ENCODE measurements around the gene CLIC3.

CLIC3 gene

GRCh38 chr9:136958473-136958872, 37.9 kb downstream of the CLIC3 start:
- Histone ChIP-seq H3K27me3 (ENCODE audit: control insufficient read depth, insufficient read depth, low read length) (no peaks in the 10 kb centered on the region), H3K4me1 (ENCODE audit: control insufficient read depth, insufficient read depth, low read length) (no peaks in the 10 kb centered on the region), H3K27ac (ENCODE audit: low read length) (no peak overlapping the region), H3K4me3 (ENCODE audit: low read length) (no peak overlapping the region), H3K9me3 (ENCODE audit: control insufficient read depth, insufficient read depth, low read length) (no peaks in the 10 kb centered on the region), H3K36me3 (ENCODE audit: control insufficient read depth, insufficient read depth, low read length) (no peaks in the 10 kb centered on the region; the same call in 1 of the 2 replicates)
- no peak for DNase-seq (ENCODE audit: low read depth, low spot score)
- no CpG with 5 or more reads among the region's 7 CpGs for WGBS (ENCODE audit: insufficient coverage, insufficient read length)

DNA sequence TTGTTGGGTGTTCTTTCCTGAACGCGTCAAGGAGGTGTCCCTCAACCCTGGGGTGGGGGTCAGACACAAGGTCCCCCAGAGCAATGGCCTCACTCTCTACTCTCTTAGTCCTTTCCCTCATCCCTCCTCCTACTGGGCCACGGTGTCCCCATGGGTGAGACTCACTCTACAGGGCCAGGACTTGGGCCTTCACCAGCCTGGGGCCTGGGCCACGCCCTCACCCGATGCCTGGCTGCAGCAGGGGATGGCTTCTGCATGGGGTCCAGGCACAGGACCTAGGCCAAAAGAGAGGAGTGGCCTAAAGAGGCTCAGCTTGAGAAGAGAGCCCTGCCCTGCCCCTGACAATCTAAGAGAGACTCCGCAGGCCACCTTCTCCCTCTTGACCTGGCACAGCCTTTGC, 38.5 kb downstream of the CLIC3 start:
- DNase-seq (ENCODE audit: low read depth, low spot score), result no peak
- Histone ChIP-seq H3K4me3 (ENCODE audit: low read length) (no peak overlapping the region), H3K36me3 (ENCODE audit: control insufficient read depth, insufficient read depth, low read length) (no peaks in the 10 kb centered on the region; the same call in 1 of the 2 replicates), H3K9me3 (ENCODE audit: control insufficient read depth, insufficient read depth, low read length) (no peaks in the 10 kb centered on the region), H3K27me3 (ENCODE audit: control insufficient read depth, insufficient read depth, low read length) (no peaks in the 10 kb centered on the region), H3K4me1 (ENCODE audit: control insufficient read depth, insufficient read depth, low read length) (no peaks in the 10 kb centered on the region), H3K27ac (ENCODE audit: low read length) (no peak overlapping the region)
- no CpG with 5 or more reads among the region's 6 CpGs for WGBS (ENCODE audit: insufficient coverage, insufficient read length)

DNA sequence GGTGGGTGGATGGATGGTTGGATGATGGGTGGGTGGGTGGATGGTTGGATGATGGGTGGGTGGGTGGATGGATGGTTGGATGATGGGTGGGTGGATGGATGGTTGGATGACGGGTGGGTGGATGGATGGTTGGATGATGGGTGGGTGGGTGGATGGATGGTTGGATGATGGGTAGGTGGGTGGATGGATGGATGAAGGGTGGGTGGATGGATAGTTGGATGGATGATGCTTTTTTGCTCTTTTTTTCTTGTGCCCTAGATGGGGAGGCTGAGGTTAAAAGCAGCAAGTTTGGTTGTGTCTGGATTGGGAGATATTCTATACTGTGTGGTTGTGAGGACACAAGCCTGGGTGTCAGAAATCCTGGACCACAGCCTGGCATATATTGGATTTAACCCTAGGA, 38.9 kb downstream of the CLIC3 start:
- DNase-seq (ENCODE audit: low read depth, low spot score), result no peak
- Histone ChIP-seq H3K27me3 (ENCODE audit: control insufficient read depth, insufficient read depth, low read length) (no peaks in the 10 kb centered on the region), H3K36me3 (ENCODE audit: control insufficient read depth, insufficient read depth, low read length) (no peaks in the 10 kb centered on the region; the same call in 1 of the 2 replicates), H3K9me3 (ENCODE audit: control insufficient read depth, insufficient read depth, low read length) (no peaks in the 10 kb centered on the region), H3K4me3 (ENCODE audit: low read length) (no peak overlapping the region), H3K27ac (ENCODE audit: low read length) (no peak overlapping the region), H3K4me1 (ENCODE audit: control insufficient read depth, insufficient read depth, low read length) (no peaks in the 10 kb centered on the region)
- 100% methylated on average over 1 of the region's 1 CpG for WGBS (ENCODE audit: insufficient coverage, insufficient read length)

GRCh38 chr9:136956604-136957003, 39.8 kb downstream of the CLIC3 start:
- Histone ChIP-seq H3K27me3 (ENCODE audit: control insufficient read depth, insufficient read depth, low read length) (no peaks in the 10 kb centered on the region), H3K4me1 (ENCODE audit: control insufficient read depth, insufficient read depth, low read length) (no peaks in the 10 kb centered on the region), H3K36me3 (ENCODE audit: control insufficient read depth, insufficient read depth, low read length) (no peaks in the 10 kb centered on the region; the same call in 1 of the 2 replicates), H3K27ac (ENCODE audit: low read length) (no peak overlapping the region), H3K9me3 (ENCODE audit: control insufficient read depth, insufficient read depth, low read length) (no peaks in the 10 kb centered on the region), H3K4me3 (ENCODE audit: low read length) (no peak overlapping the region)
- DNase-seq (ENCODE audit: low read depth, low spot score), result no peak
- 100% methylated on average over 2 of the region's 4 CpGs for WGBS (ENCODE audit: insufficient coverage, insufficient read length)

- H3K4me1 ChIP-seq (ENCODE audit: control insufficient read depth, insufficient read depth, low read length), result no peaks in the 10 kb centered on the region
- no peak for DNase-seq (ENCODE audit: low read depth, low spot score)
- WGBS (ENCODE audit: insufficient coverage, insufficient read length), result no CpG with 5 or more reads among the region's 9 CpGs
- no peaks in the 10 kb centered on the region for H3K9me3 ChIP-seq (ENCODE audit: control insufficient read depth, insufficient read depth, low read length)
- H3K27ac ChIP-seq (ENCODE audit: low read length), result no peak overlapping the region
- no peaks in the 10 kb centered on the region for H3K27me3 ChIP-seq (ENCODE audit: control insufficient read depth, insufficient read depth, low read length)
- no peak overlapping the region for H3K4me3 ChIP-seq (ENCODE audit: low read length)
- H3K36me3 ChIP-seq (ENCODE audit: control insufficient read depth, insufficient read depth, low read length), result no peaks in the 10 kb centered on the region; the same call in 1 of the 2 replicates
Observed at GRCh38 chr9:136955943-136956335, 40.4 kb downstream of the CLIC3 start.

- Histone ChIP-seq H3K4me3 (ENCODE audit: low read length) (no peak overlapping the region), H3K27me3 (ENCODE audit: control insufficient read depth, insufficient read depth, low read length) (no peaks in the 10 kb centered on the region), H3K36me3 (ENCODE audit: control insufficient read depth, insufficient read depth, low read length) (no peaks in the 10 kb centered on the region; the same call in 1 of the 2 replicates), H3K9me3 (ENCODE audit: control insufficient read depth, insufficient read depth, low read length) (no peaks in the 10 kb centered on the region), H3K4me1 (ENCODE audit: control insufficient read depth, insufficient read depth, low read length) (no peaks in the 10 kb centered on the region; the same call in 1 of the 2 replicates), H3K27ac (ENCODE audit: low read length) (no peak overlapping the region)
- whole genome bisulfite sequencing (ENCODE audit: insufficient coverage, insufficient read length), result no CpG with 5 or more reads among the region's 14 CpGs
- no peak for DNase-seq (ENCODE audit: low read depth, low spot score)
Observed at GRCh38 chr9:136955202-136955942, 41.0 kb downstream of the CLIC3 start.

DNA sequence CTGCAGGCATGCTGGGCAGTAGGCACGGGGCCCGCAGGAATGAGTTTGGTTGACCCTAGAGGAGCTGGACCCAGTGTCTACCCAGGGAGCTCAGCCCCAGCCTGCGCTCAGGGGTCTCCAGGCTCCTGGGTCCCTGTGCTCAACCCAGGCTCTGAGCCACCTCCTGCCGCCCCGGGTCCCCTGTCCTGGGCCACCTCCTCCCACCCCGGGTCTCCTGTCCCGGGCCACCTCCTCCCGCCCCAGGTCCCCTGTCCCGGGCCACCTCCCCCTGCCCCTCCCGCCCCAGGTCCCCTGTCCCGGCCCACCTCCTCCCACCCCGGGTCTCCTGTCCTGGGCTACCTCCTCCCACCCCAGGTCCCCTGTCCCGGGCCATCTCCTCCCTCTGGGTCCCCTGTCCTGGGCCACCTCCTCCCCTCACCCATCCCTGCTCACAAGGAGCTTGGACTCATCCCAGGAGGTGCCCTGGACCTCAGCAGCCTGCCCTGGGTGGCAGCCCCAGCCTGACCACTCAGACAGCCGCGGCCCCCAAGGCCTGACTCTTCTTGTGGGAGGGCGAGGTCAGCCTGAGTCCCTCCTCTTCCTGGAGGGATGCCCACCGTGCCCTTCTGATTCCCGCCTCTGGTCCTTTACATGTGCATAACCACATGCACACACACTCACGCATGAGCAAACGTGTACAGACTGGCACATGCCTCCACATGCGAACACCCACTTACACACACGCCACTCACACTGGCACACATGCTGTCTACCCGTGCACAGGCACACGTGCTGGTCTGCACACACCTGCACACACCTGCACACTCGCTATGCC, 41.9 kb downstream of the CLIC3 start:
- Histone ChIP-seq H3K27me3 (ENCODE audit: control insufficient read depth, insufficient read depth, low read length) (no peaks in the 10 kb centered on the region), H3K9me3 (ENCODE audit: control insufficient read depth, insufficient read depth, low read length) (no peaks in the 10 kb centered on the region), H3K36me3 (ENCODE audit: control insufficient read depth, insufficient read depth, low read length) (no peaks in the 10 kb centered on the region; the same call in 1 of the 2 replicates), H3K4me3 (ENCODE audit: low read length) (no peak overlapping the region), H3K27ac (ENCODE audit: low read length) (no peak overlapping the region), H3K4me1 (ENCODE audit: control insufficient read depth, insufficient read depth, low read length) (no peaks in the 10 kb centered on the region; the same call in 1 of the 2 replicates)
- no CpG with 5 or more reads among the region's 25 CpGs for WGBS (ENCODE audit: insufficient coverage, insufficient read length)
- DNase-seq (ENCODE audit: low read depth, low spot score), result no peak

DNA sequence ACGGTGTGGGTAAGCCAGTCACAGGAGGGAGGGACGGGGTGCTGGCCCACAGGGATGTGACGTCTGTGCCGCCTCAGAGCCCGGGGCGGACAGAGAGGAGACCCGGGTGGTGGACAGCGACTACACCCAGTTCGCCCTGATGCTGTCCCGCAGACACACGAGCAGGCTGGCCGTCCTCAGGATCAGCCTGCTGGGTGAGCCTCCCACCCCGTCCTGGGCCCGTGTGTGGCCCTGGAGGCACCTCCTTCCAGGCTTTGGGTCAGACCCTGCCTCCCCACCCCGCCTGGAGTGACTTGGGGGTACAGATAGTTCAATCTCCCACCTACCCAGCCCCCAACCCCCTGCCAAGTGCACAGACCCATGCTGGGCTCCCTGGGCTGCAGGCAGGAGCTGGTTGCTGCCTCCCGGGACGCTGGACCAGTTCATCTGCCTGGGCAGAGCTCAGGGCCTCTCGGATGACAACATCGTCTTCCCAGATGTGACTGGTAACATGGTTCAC, 42.5 kb downstream of the CLIC3 start:
- H3K27me3 ChIP-seq (ENCODE audit: control insufficient read depth, insufficient read depth, low read length), result no peaks in the 10 kb centered on the region
- whole genome bisulfite sequencing (ENCODE audit: insufficient coverage, insufficient read length), result no CpG with 5 or more reads among the region's 19 CpGs

GRCh38 chr9:136952876-136953770, 43.2 kb downstream of the CLIC3 start:
- H3K4me3 ChIP-seq (ENCODE audit: low read length), result no peak overlapping the region
- no peak for DNase-seq (ENCODE audit: low read depth, low spot score)
- no CpG with 5 or more reads among the region's 44 CpGs for WGBS (ENCODE audit: insufficient coverage, insufficient read length)
- no peak overlapping the region for H3K27ac ChIP-seq (ENCODE audit: low read length)
- no peaks in the 10 kb centered on the region; the same call in 1 of the 2 replicates for H3K4me1 ChIP-seq (ENCODE audit: control insufficient read depth, insufficient read depth, low read length)
- H3K36me3 ChIP-seq (ENCODE audit: control insufficient read depth, insufficient read depth, low read length), result no peaks in the 10 kb centered on the region; the same call in 1 of the 2 replicates
- no peaks in the 10 kb centered on the region for H3K27me3 ChIP-seq (ENCODE audit: control insufficient read depth, insufficient read depth, low read length)
- H3K9me3 ChIP-seq (ENCODE audit: control insufficient read depth, insufficient read depth, low read length), result no peaks in the 10 kb centered on the region

More for the DNA sequence above, 42.5 kb downstream of the CLIC3 start:
- no peak for DNase-seq (ENCODE audit: low read depth, low spot score)
- H3K36me3 ChIP-seq (ENCODE audit: control insufficient read depth, insufficient read depth, low read length), result no peaks in the 10 kb centered on the region; the same call in 1 of the 2 replicates
- H3K4me1 ChIP-seq (ENCODE audit: control insufficient read depth, insufficient read depth, low read length), result no peaks in the 10 kb centered on the region; the same call in 1 of the 2 replicates
- no peaks in the 10 kb centered on the region for H3K9me3 ChIP-seq (ENCODE audit: control insufficient read depth, insufficient read depth, low read length)
- H3K27ac ChIP-seq (ENCODE audit: low read length), result no peak overlapping the region
- no peak overlapping the region for H3K4me3 ChIP-seq (ENCODE audit: low read length)

Measured in iPS DF 6.9 (cell line).